ENCODE data around the gene CHFR.

DNA sequence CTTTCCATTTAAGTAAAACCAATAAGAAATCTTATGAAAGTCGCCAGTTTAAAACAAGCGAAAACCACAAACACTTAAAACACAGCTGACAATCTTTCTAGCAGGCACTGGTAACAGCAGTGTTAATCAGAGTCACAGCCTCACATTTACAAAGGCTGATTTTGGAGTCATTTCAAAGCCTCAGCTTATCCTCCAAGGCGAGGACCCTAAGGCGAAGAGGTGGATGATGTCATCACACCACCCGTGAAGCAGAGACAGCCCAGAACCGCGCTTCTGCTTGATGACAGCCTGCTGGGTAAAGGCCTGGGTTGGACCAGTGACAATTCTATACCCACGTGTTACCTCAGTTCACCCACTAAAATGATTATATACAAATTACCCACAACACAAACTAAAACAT, 68.8 kb downstream of the CHFR start:
- no peak for TF ChIP-seq POLR2AphosphoS5 (IDR thresholded peaks at IDR 0.05; ENCODE audit: low read depth, low read length)
- TF ChIP-seq POLR2A (IDR thresholded peaks at IDR 0.05; ENCODE audit: low read depth, low read length), result no peak
- TF ChIP-seq SPI1 (IDR thresholded peaks at IDR 0.05; ENCODE audit: low read depth, low read length), result no peak
- TF ChIP-seq TAF1 (IDR thresholded peaks at IDR 0.05; ENCODE audit: low read depth, low read length), result no peak
- TF ChIP-seq POU2F2 (IDR thresholded peaks at IDR 0.05; ENCODE audit: low read depth, low read length), result no peak
- no peak for TF ChIP-seq PAX5 (IDR thresholded peaks at IDR 0.05; ENCODE audit: insufficient read depth, low read length, severe bottlenecking)

All from GM12891 (cell line).